Measurements from ENCODE around the gene LRRC8E. TPM values are rescaled to one million over a fixed set of nuclear protein-coding genes. Genes with fewer than 3 reads are reported as not detected.

The LRRC8E gene
- 6.0 and 7.4 TPM in 2 replicates for total RNA-seq

DNA sequence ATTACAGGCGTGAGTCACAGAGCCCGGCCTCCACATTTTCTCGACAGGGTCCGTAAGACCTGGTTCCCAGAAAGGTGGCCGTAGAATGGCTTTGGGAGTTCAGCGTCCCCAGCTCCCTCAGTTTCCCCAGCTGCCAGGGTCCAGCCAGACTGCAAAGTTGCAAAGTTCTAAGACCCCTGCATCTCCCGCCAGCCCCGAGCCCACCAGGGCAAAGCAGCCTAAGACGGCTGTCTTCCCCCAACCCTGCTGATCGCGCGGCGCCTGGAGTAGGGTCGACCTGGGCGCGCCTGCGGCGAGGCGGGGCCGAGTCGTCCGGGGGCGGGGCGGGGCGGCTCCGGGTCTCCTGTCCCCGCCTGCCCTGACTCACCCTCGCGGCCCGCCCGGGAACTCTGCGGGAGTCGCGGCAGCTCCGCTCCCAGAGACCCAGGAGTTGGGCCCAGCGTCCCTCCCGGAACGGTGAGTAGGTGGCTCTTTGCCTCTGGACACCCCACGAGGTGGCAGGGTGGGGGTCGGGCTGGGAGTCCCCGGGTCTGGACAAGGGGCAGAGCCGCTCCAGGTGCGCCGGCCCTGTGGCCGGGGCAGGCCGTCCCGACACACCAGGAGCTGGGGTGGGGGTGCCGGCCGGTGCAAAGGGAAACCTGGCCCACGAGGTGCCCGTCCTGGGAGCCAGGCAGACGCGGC lies at the start of gene LRRC8E:
Gene LRRC8E, plus strand, starts transcription at position 366 of the 681 bp plus-strand sequence. CDS start 7,094 bp downstream, outside the sequence.
- no peak for TF ChIP-seq CTCF (IDR thresholded peaks at IDR 0.05; ENCODE audit: insufficient read depth, low read depth, low read length)
- peak within 1 kb of the TSS; percentile 73 for H3K4me3 ChIP-seq (ENCODE audit: low read depth, low read length)
- DNase-seq (ENCODE audit: low read depth), result peak; percentile 61

GRCh38 chr19:7839476-7839875 lies 48.8 kb upstream of the LRRC8E start:
- no peak for TF ChIP-seq CTCF (IDR thresholded peaks at IDR 0.05; ENCODE audit: insufficient read depth, low read depth, low read length)
- no peak for DNase-seq (ENCODE audit: low read depth)
- H3K4me3 ChIP-seq (ENCODE audit: low read depth, low read length), result no peak overlapping the region

DNA sequence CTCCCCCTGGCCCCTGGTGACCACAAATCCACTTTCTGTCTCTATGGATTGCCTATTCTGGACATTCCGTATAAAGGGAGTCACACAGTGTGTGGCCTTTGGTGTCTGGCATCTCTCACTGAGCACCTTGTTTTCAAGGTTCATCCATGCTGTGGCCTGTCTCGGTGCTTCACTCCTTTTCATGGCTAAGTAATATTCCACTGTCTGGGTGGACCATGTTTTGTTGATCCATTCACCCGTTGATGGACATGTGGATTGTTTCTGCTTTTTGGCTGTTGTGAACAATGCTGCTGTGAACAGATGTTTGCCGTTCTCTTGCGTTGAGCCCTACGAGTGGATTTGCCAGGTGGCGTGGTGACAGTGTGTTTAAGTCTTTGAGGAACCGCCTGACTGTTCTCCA lies 47.7 kb upstream of the LRRC8E start:
- no peak for DNase-seq (ENCODE audit: low read depth)
- H3K4me3 ChIP-seq (ENCODE audit: low read depth, low read length), result no peak overlapping the region
- no peak for TF ChIP-seq CTCF (IDR thresholded peaks at IDR 0.05; ENCODE audit: insufficient read depth, low read depth, low read length)

DNA sequence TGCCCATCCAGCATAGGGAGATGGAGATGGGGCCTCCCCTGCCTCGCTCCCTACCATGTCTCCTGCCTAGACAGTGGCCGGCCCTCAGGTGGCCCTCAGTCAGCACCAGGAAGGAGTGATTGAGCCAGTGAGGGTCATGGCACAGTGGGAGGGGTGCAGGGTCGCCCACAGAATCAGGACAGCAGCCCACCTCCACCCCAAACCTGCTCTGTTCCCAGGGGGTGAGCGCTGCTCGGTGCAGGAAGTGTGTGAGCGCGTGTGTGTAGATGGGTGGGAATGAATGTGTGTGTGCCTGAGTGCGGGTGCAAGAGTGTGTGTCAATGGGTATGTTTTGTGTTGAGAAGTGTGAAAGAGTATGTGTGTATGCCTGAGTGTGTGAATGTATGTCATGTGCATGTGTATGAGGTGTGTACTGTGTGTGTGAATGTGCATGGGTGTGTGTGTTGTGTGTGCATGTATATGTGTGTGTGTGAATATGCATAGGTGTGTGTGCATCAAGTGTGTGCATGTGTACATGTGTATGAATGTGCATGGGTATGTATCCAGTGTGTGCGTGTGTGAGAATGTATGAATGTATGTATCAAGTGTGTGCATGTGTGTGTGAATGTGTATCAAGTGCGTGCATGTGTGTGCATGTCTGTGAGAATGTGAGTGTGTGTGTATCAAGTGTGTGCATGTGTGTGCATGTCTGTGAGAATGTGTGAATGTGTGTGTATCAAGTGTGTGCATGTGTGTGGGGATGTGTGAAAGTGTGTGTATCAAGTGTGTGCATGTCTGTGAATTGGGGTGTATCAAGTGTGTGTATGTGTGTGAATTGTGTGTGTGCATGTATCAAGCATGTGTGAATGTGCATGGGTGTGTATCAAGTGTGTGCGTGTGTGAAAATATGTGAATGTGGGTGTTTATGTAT lies 46.3 kb upstream of the LRRC8E start:
- DNase-seq (ENCODE audit: low read depth), result no peak
- TF ChIP-seq CTCF (IDR thresholded peaks at IDR 0.05; ENCODE audit: insufficient read depth, low read depth, low read length), result no peak

GRCh38 chr19:7842661-7843294 lies 45.5 kb upstream of the LRRC8E start:
- DNase-seq (ENCODE audit: low read depth), result no peak
- no peak overlapping the region for H3K4me3 ChIP-seq (ENCODE audit: low read depth, low read length)
- TF ChIP-seq CTCF (IDR thresholded peaks at IDR 0.05; ENCODE audit: insufficient read depth, low read depth, low read length), result no peak

More for the DNA sequence above, 46.3 kb upstream of the LRRC8E start:
- no peak overlapping the region for H3K4me3 ChIP-seq (ENCODE audit: low read depth, low read length)

GRCh38 chr19:7843521-7843920 lies 44.8 kb upstream of the LRRC8E start:
- no peak for TF ChIP-seq CTCF (IDR thresholded peaks at IDR 0.05; ENCODE audit: insufficient read depth, low read depth, low read length)
- no peak overlapping the region for H3K4me3 ChIP-seq (ENCODE audit: low read depth, low read length)
- DNase-seq (ENCODE audit: low read depth), result no peak

All from fibroblast of villous mesenchyme (primary cell).